ENCODE measurements around the gene NAPEPLD.
"Not testable (repeated sequence)": the region's sequence is repeated elsewhere in the genome, so short reads cannot be mapped to it uniquely, and the experiment has no call there.

The NAPEPLD gene

GRCh38 chr7:103074519-103075336 lies 74.2 kb downstream of the NAPEPLD start, which contains the start of the genes ARMC10 and FBXL13:
Gene ARMC10 (plus strand): TSS chr7:103075140. CDS start chr7:103075273, 133 bp downstream.
Gene FBXL13 (minus strand): TSS chr7:103074796.
- DNase-seq (ENCODE audit: insufficient read length, low spot score): peak; percentile 76
- peak; percentile 59 for FAIRE-seq

GRCh38 chr7:103073989-103074518 lies 74.8 kb downstream of the NAPEPLD start:
- DNase-seq (ENCODE audit: insufficient read length, low spot score) (no peak), FAIRE-seq (no peak)

- DNase-seq (ENCODE audit: insufficient read length, low spot score): no peak
- FAIRE-seq: no peak
Observed at GRCh38 chr7:103071000-103071399, 77.9 kb downstream of the NAPEPLD start.

DNA sequence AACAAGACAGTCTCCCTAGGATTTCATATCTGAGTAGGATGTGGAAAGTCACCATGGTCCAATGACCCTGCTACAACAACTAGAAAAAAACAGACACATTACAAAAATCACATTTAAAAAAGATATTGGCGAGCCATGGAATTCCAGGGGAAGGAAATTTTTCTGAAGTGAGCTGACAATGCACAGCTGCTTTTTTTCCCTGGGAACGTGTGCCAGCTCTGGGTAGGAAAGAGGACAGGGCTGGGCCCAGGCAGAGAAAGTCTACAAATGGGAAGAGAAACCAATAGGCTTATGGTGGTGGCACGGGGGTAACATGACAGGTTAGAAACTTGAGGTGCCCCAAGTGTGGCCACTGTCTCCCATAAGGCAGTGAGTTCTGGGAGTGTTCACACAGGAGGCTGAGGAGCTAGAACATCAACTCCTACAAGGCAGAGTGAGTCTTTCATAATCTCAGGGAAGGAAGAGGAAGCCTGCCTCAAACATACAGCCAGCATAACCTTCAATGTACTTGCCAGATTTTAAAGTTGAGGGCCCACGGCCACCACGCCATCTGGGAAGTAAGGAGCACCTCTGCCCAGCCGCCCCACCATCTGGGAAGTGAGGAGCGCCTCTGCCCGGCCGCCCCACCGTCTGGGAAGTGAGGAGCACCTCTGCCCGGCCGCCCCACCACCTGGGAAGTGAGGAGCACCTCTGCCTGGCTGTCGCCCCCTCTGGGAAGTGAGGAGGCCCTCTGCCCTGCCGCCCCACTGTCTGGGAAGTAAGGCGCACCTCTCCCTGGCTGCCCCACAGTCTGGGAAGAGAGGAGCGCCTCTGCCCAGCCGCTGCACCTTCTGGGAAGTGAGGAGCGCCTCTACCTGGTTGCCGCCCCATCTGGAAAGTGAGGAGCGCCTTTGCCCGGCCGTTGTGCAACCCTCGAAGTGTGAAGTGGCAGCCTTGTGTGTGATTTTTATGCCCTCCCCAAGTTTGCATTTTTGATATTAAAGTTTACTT lies 80.2 kb downstream of the NAPEPLD start:
- DNase-seq (ENCODE audit: insufficient read length, low spot score): no peak
- FAIRE-seq: no peak

DNA sequence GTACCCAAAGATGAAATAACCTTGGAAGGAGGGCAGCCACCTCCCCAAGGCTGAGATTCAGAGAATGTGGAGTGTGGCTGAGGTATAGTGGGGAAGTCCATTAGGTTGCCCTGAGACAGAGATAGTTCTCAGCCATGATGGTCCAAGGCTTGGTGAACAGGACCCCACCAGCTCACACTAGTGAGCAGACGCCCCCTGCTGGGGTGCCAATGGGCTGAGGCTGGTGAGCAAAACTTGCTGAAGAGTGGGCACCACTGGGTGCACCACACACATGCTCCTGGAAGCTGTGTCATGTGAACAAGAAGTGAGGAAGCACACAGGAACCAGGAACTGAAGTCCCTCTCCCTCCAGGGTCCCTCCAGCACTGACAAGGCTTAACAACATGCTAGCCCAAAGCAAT lies 83.2 kb downstream of the NAPEPLD start:
- DNase-seq (ENCODE audit: insufficient read length, low spot score) (peak; percentile 21), FAIRE-seq (no peak)

DNA sequence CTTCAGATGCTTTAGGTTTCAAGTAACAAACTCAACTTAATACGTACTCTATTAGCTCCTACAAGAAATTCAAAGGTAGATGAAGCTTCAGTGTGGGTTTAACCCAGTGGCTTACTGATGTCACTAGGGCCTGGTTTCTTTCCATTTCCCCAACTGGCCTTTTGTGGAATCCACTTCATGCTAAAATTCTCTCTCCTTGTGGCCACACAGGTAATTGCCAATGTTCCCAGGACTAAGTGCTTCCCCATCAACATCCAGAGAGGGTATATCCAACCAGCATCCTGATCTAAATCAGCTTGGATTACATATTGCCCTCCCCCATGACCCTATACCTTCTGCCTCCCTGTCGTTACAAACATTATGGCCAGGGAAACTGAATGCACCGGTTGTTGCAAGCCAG lies 85.0 kb downstream of the NAPEPLD start:
- FAIRE-seq (no peak), DNase-seq (ENCODE audit: insufficient read length, low spot score) (no peak)

DNA sequence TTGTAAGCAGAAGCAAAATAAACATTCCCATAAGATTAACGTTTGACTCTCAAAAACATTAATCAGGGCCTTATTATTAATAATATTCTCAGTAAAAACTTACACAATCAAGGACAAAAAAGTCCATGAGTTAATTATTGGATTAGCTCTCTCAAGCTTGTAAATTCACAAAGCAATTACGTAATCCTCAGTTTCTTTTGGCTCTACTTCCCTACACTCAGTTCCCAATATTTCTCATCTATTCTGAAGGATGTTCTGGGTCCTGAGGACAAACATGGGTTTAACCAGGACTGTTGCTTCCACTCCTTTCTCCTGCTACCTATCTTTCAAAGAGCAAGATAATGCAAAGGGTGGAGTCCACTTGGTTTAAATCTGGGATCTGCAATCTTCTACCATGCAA lies 89.4 kb downstream of the NAPEPLD start:
- DNase-seq (ENCODE audit: insufficient read length, low spot score) (no peak), FAIRE-seq (no peak)

- DNase-seq (ENCODE audit: insufficient read length, low spot score) (no peak), FAIRE-seq (no peak)
Observed at GRCh38 chr7:103058122-103058521, 90.8 kb downstream of the NAPEPLD start.

DNA sequence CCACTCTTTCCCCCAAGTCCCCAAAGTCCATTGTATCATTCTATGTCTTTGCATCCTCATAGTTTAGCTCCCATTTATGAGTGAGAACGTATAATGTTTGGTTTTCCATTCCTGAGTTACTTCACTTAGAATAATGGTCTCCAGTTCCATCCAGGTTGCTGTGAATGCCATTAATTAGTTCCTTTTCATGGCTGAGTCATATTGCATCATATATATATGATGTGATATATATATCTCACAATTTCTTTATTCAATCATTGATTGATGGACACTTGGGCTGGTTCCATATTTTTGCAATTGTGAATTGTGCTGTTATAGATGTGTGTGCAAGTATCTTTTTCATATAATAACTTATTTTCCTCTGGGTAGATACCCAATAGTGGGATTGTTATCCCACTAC lies 92.9 kb downstream of the NAPEPLD start:
- not testable (repeated sequence) for FAIRE-seq; DNase-seq (ENCODE audit: insufficient read length, low spot score)

DNA sequence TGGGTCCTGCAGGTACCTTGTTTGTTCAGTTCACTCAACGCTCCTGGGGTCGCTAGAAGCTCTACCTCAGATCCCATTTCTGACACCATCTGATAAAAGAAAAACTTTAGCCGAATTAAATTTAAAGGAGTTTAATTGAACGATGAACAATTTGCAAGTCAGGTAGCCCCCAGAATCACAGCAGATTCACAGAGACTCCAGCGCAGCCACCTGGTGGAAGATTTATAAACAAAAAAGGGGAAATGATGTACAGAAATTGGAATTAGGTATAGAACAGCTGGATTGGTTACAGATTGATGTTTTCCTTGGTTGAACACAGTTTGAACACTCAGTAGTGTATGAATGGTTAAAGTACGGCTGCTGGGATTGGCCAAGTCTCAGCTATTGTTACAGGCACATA lies 97.4 kb downstream of the NAPEPLD start:
- FAIRE-seq: no peak

More for the DNA sequence above, 97.4 kb downstream of the NAPEPLD start:
- no peak for DNase-seq (ENCODE audit: insufficient read length, low spot score)

Measured in HTR-8/SVneo (cell line).